Nucleus accumbens (tissue), 56 donors: ENCODE data around the gene OLFML1.

Experiments
- DNase-seq, 56 donors: peaks; one replicate each; lab custom pipeline; 2025; lab: John Stamatoyannopoulos, UW

Gene OLFML1

GRCh38 chr11:7485186-7486097 lies at the start of gene OLFML1:
Gene OLFML1 (plus strand): TSS chr11:7485506. CDS start chr11:7485876, 370 bp downstream.
- no peak for DNase-seq

- no peak for DNase-seq
These were observed 49.2 kb upstream of the OLFML1 start for GRCh38 chr11:7436146-7436545.

- no peak for DNase-seq
These were observed 48.6 kb upstream of the OLFML1 start for GRCh38 chr11:7436657-7437056.

GRCh38 chr11:7437696-7438095 lies 47.6 kb upstream of the OLFML1 start:
- no peak for DNase-seq

GRCh38 chr11:7439746-7440320 lies 45.5 kb upstream of the OLFML1 start:
- no peak for DNase-seq

- peak in 50 of 56 donors; percentile 5 to 90 (median 54) for DNase-seq
These were observed 42.6 kb upstream of the OLFML1 start for GRCh38 chr11:7442588-7443215.

- no peak for DNase-seq
These were observed 41.0 kb upstream of the OLFML1 start for GRCh38 chr11:7444091-7444981.

GRCh38 chr11:7445564-7445963 lies 39.7 kb upstream of the OLFML1 start:
- no peak for DNase-seq

- no peak for DNase-seq
These were observed 37.1 kb upstream of the OLFML1 start for GRCh38 chr11:7448201-7448600.

- DNase-seq, result no peak
These were observed 36.0 kb upstream of the OLFML1 start for GRCh38 chr11:7449211-7449840.

- no peak for DNase-seq
These were observed 35.5 kb upstream of the OLFML1 start for GRCh38 chr11:7449841-7450214.

GRCh38 chr11:7450836-7451235 lies 34.5 kb upstream of the OLFML1 start:
- no peak for DNase-seq

GRCh38 chr11:7451520-7451919 lies 33.8 kb upstream of the OLFML1 start:
- DNase-seq, result no peak

GRCh38 chr11:7451952-7452494 lies 33.3 kb upstream of the OLFML1 start:
- no peak for DNase-seq

GRCh38 chr11:7454854-7455253 lies 30.5 kb upstream of the OLFML1 start:
- DNase-seq, result no peak

- peak in 10 of 56 donors; percentile 3 to 60 (median 6) for DNase-seq
These were observed 28.1 kb upstream of the OLFML1 start for GRCh38 chr11:7457211-7457610.

GRCh38 chr11:7462706-7463105 lies 22.6 kb upstream of the OLFML1 start:
- DNase-seq, result no peak

GRCh38 chr11:7467652-7468051 lies 17.7 kb upstream of the OLFML1 start:
- no peak for DNase-seq

GRCh38 chr11:7469351-7469865 lies 15.9 kb upstream of the OLFML1 start:
- no peak for DNase-seq

GRCh38 chr11:7471071-7471470 lies 14.2 kb upstream of the OLFML1 start:
- no peak for DNase-seq
